Panc1 (cell line): ENCODE measurements around the gene ABCD2. TPM values are rescaled to one million over a fixed set of nuclear protein-coding genes. Genes with fewer than 3 reads are reported as not detected.
"Not testable (repeated sequence)": the region's sequence is repeated elsewhere in the genome, so short reads cannot be mapped to it uniquely, and the experiment has no call there.

ENCODE experiments used
- ATAC-seq: fragments of 200-7000 bp; cut with Tn5 transposase; 2 replicates; pipeline ENCODE4 v1.9.1; 2020; ENCODE audit warnings: mild to moderate bottlenecking, moderate library complexity
- BruUV-seq: library from RNA; stranded (reverse); fragments of 400-500 nt; replicated peaks from 2 replicates; lab custom pipeline; 2021; lab: Mats Ljungman, UMichigan
- CTCF ChIA-PET: fragments of 300-600 bp; sonication (Branson Sonifier 250); formaldehyde crosslinking; loops from one replicate; lab custom pipeline; 2022; ENCODE audit warnings: antibody characterized with exemption; lab: Charles Lee
- POLR2A ChIA-PET: fragments of 300-600 bp; sonication (Branson Sonifier 250); formaldehyde crosslinking; loops from one replicate; lab custom pipeline; 2022; ENCODE audit warnings: antibody characterized with exemption; lab: Charles Lee
- DNase-seq: peaks from one replicate; pipeline ENCODE4 v3.0.0-alpha.2; 2010; ENCODE audit warnings: low read depth, low spot score
- H3K27ac ChIP-seq: 2 replicates; pipeline ENCODE4 v1.5.1; 2011; ENCODE audit warnings: mild to moderate bottlenecking, low read length, inconsistent platforms
- H3K27me3 ChIP-seq: fragments of 200-500 bp; sonication (Bioruptor generic); 2 replicates; pipeline ENCODE4 v1.6.0; 2014; ENCODE audit warnings: low read length, inconsistent platforms; ENCODE audit not compliant: control insufficient read depth, insufficient read depth
- H3K36me3 ChIP-seq: fragments of 200-500 bp; sonication (Bioruptor generic); 2 replicates; pipeline ENCODE4 v1.5.1; 2014; ENCODE audit warnings: inconsistent platforms, mild to moderate bottlenecking, low read length, moderate library complexity; ENCODE audit not compliant: control insufficient read depth, insufficient read depth
- H3K4me1 ChIP-seq: 2 replicates; pipeline ENCODE4 v1.5.1; 2011; ENCODE audit warnings: inconsistent platforms, mild to moderate bottlenecking, low read length, moderate library complexity; ENCODE audit not compliant: control insufficient read depth, insufficient read depth
- H3K4me3 ChIP-seq, 2 experiments: 2 replicates each; pipeline ENCODE4 v1.5.1; 2011 to 2012; ENCODE audit warnings: low read depth in 2 of 2, low read length in 2 of 2, mild to moderate bottlenecking in 2 of 2, inconsistent platforms in 1 of 2, moderate library complexity in 1 of 2
- H3K9me3 ChIP-seq: fragments of 200-500 bp; sonication (Bioruptor generic); 2 replicates; pipeline ENCODE4 v1.5.1; 2014; ENCODE audit warnings: low read depth, mild to moderate bottlenecking, inconsistent platforms, low read length, moderate library complexity; ENCODE audit not compliant: control insufficient read depth, insufficient read depth
- CTCF ChIP-seq: fragments of 450-650 bp; IDR thresholded peaks from 2 replicates; pipeline ENCODE4 v1.5.1; 2017; ENCODE audit warnings: mild to moderate bottlenecking
- POLR2AphosphoS5 ChIP-seq: IDR thresholded peaks from 2 replicates; pipeline ENCODE4 v1.6.1; 2012; ENCODE audit warnings: mild to moderate bottlenecking, low read depth, low read length, moderate library complexity
- REST ChIP-seq, 2 experiments: IDR thresholded peaks; 2 replicates each; pipeline ENCODE4 v1.6.1; 2011 to 2012; ENCODE audit warnings: low read depth in 2 of 2, control low read depth in 1 of 2, low read length in 1 of 2, mild to moderate bottlenecking in 1 of 2, moderate library complexity in 1 of 2; ENCODE audit not compliant: insufficient read depth in 1 of 2
- SIN3A ChIP-seq: IDR thresholded peaks from 2 replicates; pipeline ENCODE4 v1.6.1; 2012; ENCODE audit warnings: low read depth, mild to moderate bottlenecking, low read length, moderate library complexity, borderline replicate concordance; ENCODE audit not compliant: insufficient read depth
- TCF7L2 ChIP-seq: IDR thresholded peaks from 2 replicates; pipeline ENCODE4 v1.6.1; 2011; ENCODE audit warnings: mild to moderate bottlenecking, low read depth, low read length, inconsistent platforms
- in situ Hi-C: cut with HindIII; loops from 2 replicates; pipeline ENCODE4 v1.10.0; 2016; ENCODE audit warnings: low sequenced_read_pairs, low pct_unique_long_range_greater_than_20kb
- intact Hi-C: fragments of 100-400 bp; cut with micrococcal nuclease; formaldehyde crosslinking; loops from one replicate; pipeline ENCODE4 v1.10.0; 2022; ENCODE audit not compliant: unreplicated experiment
- total RNA-seq: library from RNA; stranded (reverse); gene quantifications from one replicate; pipeline ENCODE4 v1.2.1, GENCODE V29; 2021; ENCODE audit not compliant: unreplicated experiment

Gene ABCD2
- total RNA-seq, 1 experiment from 2014 or later, result not detected

GRCh38 chr12:39603065-39603464 lies 16.5 kb downstream of the ABCD2 start:
- intact Hi-C loops (no loop called here), in situ Hi-C loops (no loop called here)
- H3K9me3 ChIP-seq, result no peaks in the 10 kb centered on the region
- no peaks in the 10 kb centered on the region for H3K36me3 ChIP-seq
- ATAC-seq (no peak), DNase-seq (no peak)
- no peak for TF ChIP-seq SIN3A
- no peak for TF ChIP-seq TCF7L2
- no peak for TF ChIP-seq POLR2AphosphoS5
- no peak for TF ChIP-seq REST (IDR thresholded peaks at IDR 0.05; ENCODE audit: insufficient read depth in 1 of 2, low read depth in 2 of 2, low read length in 1 of 2)
- TF ChIP-seq CTCF, result no peak
- no TSS peak for BruUV-seq
- H3K27me3 ChIP-seq, result no peaks in the 10 kb centered on the region
- H3K27ac ChIP-seq, result no peak overlapping the region
- ChIA-PET POLR2A (no interaction called here), CTCF (no interaction called here)
- H3K4me1 ChIP-seq, result no peaks in the 10 kb centered on the region
- no peak overlapping the region for H3K4me3 ChIP-seq

GRCh38 chr12:39601951-39602350 lies 17.7 kb downstream of the ABCD2 start:
- DNase-seq, BruUV-seq, H3K9me3 ChIP-seq, in situ Hi-C loops, H3K36me3 ChIP-seq, H3K27me3 ChIP-seq, POLR2A ChIA-PET, H3K4me3 ChIP-seq, H3K4me1 ChIP-seq, intact Hi-C loops, CTCF ChIA-PET, H3K27ac ChIP-seq, ATAC-seq: not testable (repeated sequence)

GRCh38 chr12:39595928-39596327 lies 23.7 kb downstream of the ABCD2 start:
- no peaks in the 10 kb centered on the region for H3K9me3 ChIP-seq
- in situ Hi-C loops (no loop called here), intact Hi-C loops (no loop called here)
- ChIA-PET CTCF (no interaction called here), POLR2A (no interaction called here)
- no peaks in the 10 kb centered on the region for H3K36me3 ChIP-seq
- no peak overlapping the region for H3K4me3 ChIP-seq
- BruUV-seq, result no TSS peak
- no peak for TF ChIP-seq POLR2AphosphoS5
- TF ChIP-seq REST (IDR thresholded peaks at IDR 0.05; ENCODE audit: insufficient read depth in 1 of 2, low read depth in 2 of 2, low read length in 1 of 2), result no peak
- TF ChIP-seq CTCF, result no peak
- TF ChIP-seq SIN3A, result no peak
- no peak for TF ChIP-seq TCF7L2
- H3K27me3 ChIP-seq, result no peaks in the 10 kb centered on the region
- ATAC-seq (no peak), DNase-seq (no peak)
- no peaks in the 10 kb centered on the region for H3K4me1 ChIP-seq
- no peak overlapping the region for H3K27ac ChIP-seq
